ENCODE data around the gene DTHD1. TPM values are rescaled to one million over a fixed set of nuclear protein-coding genes. Genes with fewer than 3 reads are reported as not detected.

The DTHD1 gene
- total RNA-seq, result 1 to 10 TPM in 4 of 5 donors, under 1 TPM in 1; 0.79 to 7.9 (median 2.5) TPM
- 15.6 TPM for total RNA-seq (2013)
- total RNA-seq, result 0.64 to 10.9 (median 6.1) reads per million in 29 experiments

DNA sequence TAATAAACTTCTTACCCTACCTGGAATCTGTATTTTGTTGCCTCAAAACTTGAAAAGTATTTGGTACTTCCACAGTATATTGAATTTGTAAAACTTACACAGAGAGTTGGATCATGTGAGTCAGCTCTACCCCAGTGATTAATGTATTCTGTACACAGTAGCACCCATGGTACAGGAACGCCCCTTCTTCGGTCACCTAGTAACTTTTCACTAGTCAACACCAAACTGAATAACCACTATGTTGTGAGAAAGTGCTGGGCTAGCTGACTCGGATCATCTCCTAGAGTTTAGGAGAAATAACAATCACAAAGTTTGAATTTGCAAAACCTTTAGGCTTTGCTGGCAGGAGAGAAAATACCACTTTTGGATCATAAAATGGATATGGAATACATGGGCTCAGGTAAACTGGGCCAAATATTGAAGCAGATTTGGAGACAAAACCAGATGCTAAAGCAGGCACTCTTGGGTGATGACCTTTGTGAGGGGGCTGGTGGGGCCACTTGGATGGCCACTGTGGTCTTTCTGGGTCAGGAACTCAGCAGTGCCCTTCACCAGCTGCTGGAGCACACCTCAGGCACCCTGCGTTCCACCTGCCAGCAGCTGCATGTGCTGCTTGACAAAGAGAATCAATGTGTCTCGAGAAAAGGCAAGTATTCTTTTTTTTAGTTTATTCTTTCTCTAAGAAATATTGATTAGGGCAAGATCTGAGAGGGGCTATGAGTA is at the start of gene DTHD1:
DTHD1 (plus strand) TSS at position 233 of the 723 bp plus-strand sequence; CDS start at position 376, 143 bp downstream.
- Histone ChIP-seq H3K27ac (ENCODE audit: low read length) (peak within 1 kb of the TSS; percentile 87), H3K27me3 (replicated peaks in 1 of 2; ENCODE audit: control insufficient read depth in 2 of 2, extremely low read depth in 1 of 2, insufficient read depth in 2 of 2, low read length in 1 of 2) (no peaks in the 10 kb centered on the region), H3K9me3 (no peaks in the 10 kb centered on the region), H3K36me3 (ENCODE audit: control insufficient read depth in 2 of 2, extremely low read depth in 1 of 2, insufficient read depth in 1 of 2, low read length in 1 of 2) (no peaks in the 10 kb centered on the region), H3K4me1 (ENCODE audit: control insufficient read depth in 1 of 2, extremely low read depth in 1 of 2, insufficient read depth in 2 of 2, low read length in 2 of 2) (peaks cover 6 to 8% of the 10 kb centered on the region in 2 experiments), H3K4me3 (ENCODE audit: control insufficient read depth in 1 of 2, extremely low read depth in 1 of 2, low read length in 1 of 2) (peak within 1 kb of the TSS in 1 of 2 donors; percentile 39)
- 57% methylated on average over 1 of the region's 5 CpGs for WGBS (ENCODE audit: insufficient coverage)
- H3K4me1 Mint-ChIP-seq, result peaks cover 22 to 68% (median 56%) of the 10 kb centered on the region in 3 donors
- H3K27ac Mint-ChIP-seq, result peak within 1 kb of the TSS; percentile 45 to 84
- H3K36me3 Mint-ChIP-seq, result no peaks in the 10 kb centered on the region
- H3K9me3 Mint-ChIP-seq, result peaks cover 0 to 3% (median 0%) of the 10 kb centered on the region in 3 donors
- no peaks in the 10 kb centered on the region for H3K27me3 Mint-ChIP-seq
- peak in 18 of 35 experiments; percentile 2 to 63 (median 22) for DNase-seq
- ChIA-PET CTCF (interaction anchor here (0.6 to 1.5 kb wide), 4 partner anchors 14 to 1289 kb away, joined by 3 to 5 read pairs (median 4); no protein-coding TSS in a partner anchor), POLR2A (interaction anchor here in 1 of 2 donors (0.6 to 1.4 kb wide), 3 partner anchors 37 to 41 kb away, joined by 3 to 10 read pairs (median 4); partner anchors contain the start of gene ARAP2)
- ATAC-seq (replicated peaks in 1 of 4), result no peak
- peak within 1 kb of the TSS; percentile 57 to 71 (median 65) for H3K4me3 Mint-ChIP-seq

DNA sequence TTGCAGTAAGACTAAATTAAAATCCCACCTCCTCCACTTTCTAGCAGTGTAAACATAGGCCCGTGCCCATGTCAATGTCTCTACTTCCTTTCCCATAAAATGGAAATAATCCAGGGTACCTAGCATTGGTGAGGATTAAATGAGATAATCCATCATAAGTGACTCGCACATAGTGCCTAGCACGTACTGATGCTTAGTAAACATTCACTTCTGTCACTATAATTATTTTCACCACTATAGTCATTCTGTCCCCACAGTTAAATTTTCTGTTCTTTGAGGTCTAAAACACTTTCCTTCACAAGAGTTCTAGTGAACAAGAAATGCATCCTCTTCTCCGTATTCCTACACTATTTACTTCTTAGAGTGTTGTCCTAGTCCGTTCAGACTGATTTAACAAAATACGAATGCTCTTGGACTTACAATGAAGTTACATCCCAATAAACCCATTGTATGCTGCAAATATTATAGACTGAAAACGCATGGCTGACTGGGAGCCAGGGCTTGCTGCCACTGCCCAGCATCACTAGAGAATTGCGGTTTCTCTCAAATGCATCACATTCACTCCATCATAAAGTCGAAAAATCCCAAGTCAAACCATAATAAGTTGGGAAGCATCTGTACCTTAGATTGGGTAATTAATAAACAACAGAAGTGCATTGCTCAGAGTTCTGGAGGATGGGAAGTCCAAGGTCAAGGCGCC is 47.7 kb upstream of the DTHD1 start:
- H3K4me3 ChIP-seq (ENCODE audit: control insufficient read depth in 1 of 2, extremely low read depth in 1 of 2, low read length in 1 of 2), result no peak overlapping the region
- Mint-ChIP-seq H3K9me3 (peaks cover 9 to 12% (median 12%) of the 10 kb centered on the region in 3 donors), H3K27ac (peak overlapping the region in 1 of 2 donors; percentile 11), H3K4me1 (peaks cover 59 to 92% (median 87%) of the 10 kb centered on the region in 3 donors), H3K36me3 (peaks cover 61% of the 10 kb centered on the region), H3K4me3 (no peak overlapping the region), H3K27me3 (no peaks in the 10 kb centered on the region)
- WGBS (ENCODE audit: insufficient coverage), result 74% methylated on average over 4 of the region's 10 CpGs
- peaks cover 0 to 9% of the 10 kb centered on the region in 2 donors for H3K36me3 ChIP-seq (ENCODE audit: control insufficient read depth in 2 of 2, extremely low read depth in 1 of 2, insufficient read depth in 1 of 2, low read length in 1 of 2)
- POLR2A ChIA-PET, result interaction anchor here (0.7 to 1.1 kb wide), 4 partner anchors 11 to 73 kb away, joined by 3 to 4 read pairs (median 4); no protein-coding TSS in a partner anchor
- no peaks in the 10 kb centered on the region for H3K27me3 ChIP-seq (replicated peaks in 1 of 2; ENCODE audit: control insufficient read depth in 2 of 2, extremely low read depth in 1 of 2, insufficient read depth in 2 of 2, low read length in 1 of 2)
- no peak for DNase-seq
- no peak overlapping the region for H3K27ac ChIP-seq (ENCODE audit: low read length)
- no peak for ATAC-seq (replicated peaks in 1 of 4)
- peaks cover 4 to 23% of the 10 kb centered on the region in 2 experiments for H3K4me1 ChIP-seq (ENCODE audit: control insufficient read depth in 1 of 2, extremely low read depth in 1 of 2, insufficient read depth in 2 of 2, low read length in 2 of 2)
- CTCF ChIA-PET, result interaction anchor here in 1 of 2 donors (0.7 kb wide), 1 partner anchor 31 kb away, joined by 4 read pairs; no protein-coding TSS in a partner anchor
- no peaks in the 10 kb centered on the region for H3K9me3 ChIP-seq

DNA sequence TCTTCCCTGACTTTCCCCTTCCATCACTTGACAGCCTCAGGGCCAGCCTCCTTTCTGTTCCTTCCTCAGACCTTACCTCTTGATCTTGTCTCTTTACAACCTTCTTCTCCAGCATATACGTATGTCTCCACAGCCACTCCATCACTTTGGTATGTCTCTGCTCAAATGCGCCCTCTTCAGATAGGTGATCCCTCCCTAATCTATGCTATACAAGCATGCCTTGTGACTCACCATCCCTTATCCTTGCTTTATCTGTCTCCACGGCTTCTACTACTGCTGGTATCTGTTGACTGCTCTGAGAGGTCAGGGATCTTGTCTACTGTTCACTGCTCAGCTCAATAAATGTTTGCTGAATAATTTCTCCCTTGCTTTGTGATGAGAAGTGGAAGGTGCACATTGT is 46.1 kb upstream of the DTHD1 start:
- Histone ChIP-seq H3K4me1 (ENCODE audit: control insufficient read depth in 1 of 2, extremely low read depth in 1 of 2, insufficient read depth in 2 of 2, low read length in 2 of 2) (peaks cover 9 to 29% of the 10 kb centered on the region in 2 experiments), H3K27ac (ENCODE audit: low read length) (no peak overlapping the region), H3K9me3 (no peaks in the 10 kb centered on the region), H3K27me3 (replicated peaks in 1 of 2; ENCODE audit: control insufficient read depth in 2 of 2, extremely low read depth in 1 of 2, insufficient read depth in 2 of 2, low read length in 1 of 2) (no peaks in the 10 kb centered on the region), H3K36me3 (ENCODE audit: control insufficient read depth in 2 of 2, extremely low read depth in 1 of 2, insufficient read depth in 1 of 2, low read length in 1 of 2) (peaks cover 0 to 9% of the 10 kb centered on the region in 2 donors), H3K4me3 (ENCODE audit: control insufficient read depth in 1 of 2, extremely low read depth in 1 of 2, low read length in 1 of 2) (no peak overlapping the region)
- Mint-ChIP-seq H3K9me3 (peaks cover 9 to 12% (median 12%) of the 10 kb centered on the region in 3 donors), H3K36me3 (peaks cover 71% of the 10 kb centered on the region), H3K27ac (peak overlapping the region; percentile 2 to 36), H3K4me3 (no peak overlapping the region), H3K27me3 (no peaks in the 10 kb centered on the region), H3K4me1 (peaks cover 75 to 88% (median 87%) of the 10 kb centered on the region in 3 donors)
- CTCF ChIA-PET, result no interaction called here
- ATAC-seq (replicated peaks in 1 of 4), result no peak
- DNase-seq, result no peak
- WGBS (ENCODE audit: insufficient coverage), result 100% methylated on average over 1 of the region's 3 CpGs
- POLR2A ChIA-PET, result interaction anchor here in 1 of 2 donors (0.6 kb wide), 1 partner anchor 108 kb away, joined by 3 read pairs; no protein-coding TSS in a partner anchor

DNA sequence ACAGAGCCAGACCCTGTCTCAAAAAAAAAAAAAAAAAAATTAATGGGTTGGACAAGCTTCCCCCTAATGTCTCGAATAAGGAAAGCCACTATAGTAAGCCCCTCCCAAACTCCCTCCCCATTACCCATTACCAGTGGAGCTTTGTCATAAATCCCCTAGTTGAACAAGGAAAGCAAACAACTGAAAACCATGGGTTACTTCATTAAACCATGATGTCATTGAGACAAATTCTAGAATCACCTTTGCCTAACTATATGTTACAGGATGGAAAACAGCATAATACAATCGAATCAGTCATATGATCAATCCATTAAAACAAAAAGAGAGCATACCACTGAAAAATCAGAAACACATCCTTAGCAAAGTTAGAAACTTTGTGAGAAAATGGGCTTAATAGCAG is 45.3 kb upstream of the DTHD1 start:
- ATAC-seq (replicated peaks in 1 of 4) (no peak), DNase-seq (no peak)
- Mint-ChIP-seq H3K9me3 (peaks cover 9 to 12% (median 12%) of the 10 kb centered on the region in 3 donors), H3K27me3 (no peaks in the 10 kb centered on the region), H3K4me3 (no peak overlapping the region), H3K4me1 (peaks cover 77 to 89% (median 87%) of the 10 kb centered on the region in 3 donors), H3K27ac (no peak overlapping the region), H3K36me3 (peaks cover 68% of the 10 kb centered on the region)
- 100% methylated on average over 1 of the region's 2 CpGs for WGBS (ENCODE audit: insufficient coverage)
- Histone ChIP-seq H3K4me1 (ENCODE audit: control insufficient read depth in 1 of 2, extremely low read depth in 1 of 2, insufficient read depth in 2 of 2, low read length in 2 of 2) (peaks cover 9 to 23% of the 10 kb centered on the region in 2 experiments), H3K4me3 (ENCODE audit: control insufficient read depth in 1 of 2, extremely low read depth in 1 of 2, low read length in 1 of 2) (no peak overlapping the region), H3K27me3 (replicated peaks in 1 of 2; ENCODE audit: control insufficient read depth in 2 of 2, extremely low read depth in 1 of 2, insufficient read depth in 2 of 2, low read length in 1 of 2) (no peaks in the 10 kb centered on the region), H3K27ac (ENCODE audit: low read length) (no peak overlapping the region), H3K9me3 (no peaks in the 10 kb centered on the region), H3K36me3 (ENCODE audit: control insufficient read depth in 2 of 2, extremely low read depth in 1 of 2, insufficient read depth in 1 of 2, low read length in 1 of 2) (peaks cover 0 to 9% of the 10 kb centered on the region in 2 donors)
- POLR2A ChIA-PET, result no interaction called here
- CTCF ChIA-PET, result interaction anchor here (0.5 to 0.6 kb wide), 4 partner anchors 8 to 459 kb away, joined by 3 read pairs; no protein-coding TSS in a partner anchor

- Histone ChIP-seq H3K27me3 (replicated peaks in 1 of 2; ENCODE audit: control insufficient read depth in 2 of 2, extremely low read depth in 1 of 2, insufficient read depth in 2 of 2, low read length in 1 of 2) (no peaks in the 10 kb centered on the region), H3K27ac (ENCODE audit: low read length) (no peak overlapping the region), H3K9me3 (no peaks in the 10 kb centered on the region), H3K4me1 (ENCODE audit: control insufficient read depth in 1 of 2, extremely low read depth in 1 of 2, insufficient read depth in 2 of 2, low read length in 2 of 2) (peaks cover 17 to 23% of the 10 kb centered on the region in 2 experiments), H3K4me3 (ENCODE audit: control insufficient read depth in 1 of 2, extremely low read depth in 1 of 2, low read length in 1 of 2) (no peak overlapping the region), H3K36me3 (ENCODE audit: control insufficient read depth in 2 of 2, extremely low read depth in 1 of 2, insufficient read depth in 1 of 2, low read length in 1 of 2) (peaks cover 0 to 3% of the 10 kb centered on the region in 2 donors)
- ATAC-seq (replicated peaks in 1 of 4), result peak in 1 of 4 experiments; percentile 33
- peak overlapping the region in 1 of 3 donors; percentile 25 for H3K4me3 Mint-ChIP-seq
- peaks cover 6 to 12% (median 9%) of the 10 kb centered on the region in 3 donors for H3K9me3 Mint-ChIP-seq
- no peaks in the 10 kb centered on the region for H3K27me3 Mint-ChIP-seq
- peaks cover 59% of the 10 kb centered on the region for H3K36me3 Mint-ChIP-seq
- no peak for DNase-seq
- H3K27ac Mint-ChIP-seq, result peak overlapping the region; percentile 44 to 53
- CTCF ChIA-PET, result interaction anchor here (0.6 kb wide), 2 partner anchors 10 to 111 kb away, joined by 3 read pairs; no protein-coding TSS in a partner anchor
- H3K4me1 Mint-ChIP-seq, result peaks cover 77 to 84% (median 83%) of the 10 kb centered on the region in 3 donors
- POLR2A ChIA-PET, result no interaction called here
- WGBS (ENCODE audit: insufficient coverage), result no CpG with 5 or more reads among the region's 4 CpGs
These were observed 43.8 kb upstream of the DTHD1 start for GRCh38 chr4:36237366-36238313.
